ENCODE results near the gene MAMSTR.

GRCh38 chr19:48673436-48674100 is 46.0 kb downstream of the MAMSTR start:
- TF ChIP-seq, protein P1, sequence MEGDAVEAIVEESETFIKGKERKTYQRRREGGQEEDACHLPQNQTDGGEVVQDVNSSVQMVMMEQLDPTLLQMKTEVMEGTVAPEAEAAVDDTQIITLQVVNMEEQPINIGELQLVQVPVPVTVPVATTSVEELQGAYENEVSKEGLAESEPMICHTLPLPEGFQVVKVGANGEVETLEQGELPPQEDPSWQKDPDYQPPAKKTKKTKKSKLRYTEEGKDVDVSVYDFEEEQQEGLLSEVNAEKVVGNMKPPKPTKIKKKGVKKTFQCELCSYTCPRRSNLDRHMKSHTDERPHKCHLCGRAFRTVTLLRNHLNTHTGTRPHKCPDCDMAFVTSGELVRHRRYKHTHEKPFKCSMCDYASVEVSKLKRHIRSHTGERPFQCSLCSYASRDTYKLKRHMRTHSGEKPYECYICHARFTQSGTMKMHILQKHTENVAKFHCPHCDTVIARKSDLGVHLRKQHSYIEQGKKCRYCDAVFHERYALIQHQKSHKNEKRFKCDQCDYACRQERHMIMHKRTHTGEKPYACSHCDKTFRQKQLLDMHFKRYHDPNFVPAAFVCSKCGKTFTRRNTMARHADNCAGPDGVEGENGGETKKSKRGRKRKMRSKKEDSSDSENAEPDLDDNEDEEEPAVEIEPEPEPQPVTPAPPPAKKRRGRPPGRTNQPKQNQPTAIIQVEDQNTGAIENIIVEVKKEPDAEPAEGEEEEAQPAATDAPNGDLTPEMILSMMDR (IDR thresholded peaks at IDR 0.05), result no peak
- no peak for TF ChIP-seq POLR2AphosphoS5 (IDR thresholded peaks at IDR 0.05)

All from stomach (tissue), 4 donors.